Stimulated activated CD4-positive, alpha-beta T cell treated with anti-CD3 and anti-CD28 coated beads, Interleukin-1b, Interleukin-23, amount 100 ng/mL, for 48 hours (primary cell): Measurements from ENCODE around the gene VWA2.

Source experiments
- DNase-seq: peaks from one replicate; pipeline ENCODE4 v3.0.0-alpha.2; 2020

Gene VWA2

GRCh38 chr10:114239117-114239993 is at the start of gene VWA2:
VWA2 (plus strand) TSS chr10:114239254; CDS start chr10:114248714, 9,460 bp downstream.
- peak; percentile 12 for DNase-seq

- DNase-seq, result no peak
Observed at GRCh38 chr10:114189700-114190099, 49.4 kb upstream of the VWA2 start.

GRCh38 chr10:114195079-114195478 is 44.0 kb upstream of the VWA2 start:
- no peak for DNase-seq

GRCh38 chr10:114199239-114199638 is 39.8 kb upstream of the VWA2 start:
- no peak for DNase-seq

GRCh38 chr10:114202812-114203211 is 36.2 kb upstream of the VWA2 start:
- no peak for DNase-seq

- DNase-seq, result no peak
Observed at GRCh38 chr10:114206902-114207301, 32.2 kb upstream of the VWA2 start.

- DNase-seq, result no peak
Observed at GRCh38 chr10:114207349-114207748, 31.7 kb upstream of the VWA2 start.

- no peak for DNase-seq
Observed at GRCh38 chr10:114208351-114208750, 30.7 kb upstream of the VWA2 start.

- DNase-seq, result no peak
Observed at GRCh38 chr10:114212153-114212552, 26.9 kb upstream of the VWA2 start.

- no peak for DNase-seq
Observed at GRCh38 chr10:114215033-114215432, 24.0 kb upstream of the VWA2 start.

- DNase-seq, result no peak
Observed at GRCh38 chr10:114220281-114220680, 18.8 kb upstream of the VWA2 start.

- no peak for DNase-seq
Observed at GRCh38 chr10:114221235-114221634, 17.8 kb upstream of the VWA2 start.

GRCh38 chr10:114223066-114223465 is 16.0 kb upstream of the VWA2 start:
- DNase-seq, result no peak

GRCh38 chr10:114228156-114228555 is 10.9 kb upstream of the VWA2 start:
- no peak for DNase-seq

- DNase-seq, result no peak
Observed at GRCh38 chr10:114232561-114233176, 6.4 kb upstream of the VWA2 start.

- no peak for DNase-seq
Observed at GRCh38 chr10:114233482-114233881, 5.6 kb upstream of the VWA2 start.

GRCh38 chr10:114234132-114234531 is 4.9 kb upstream of the VWA2 start:
- no peak for DNase-seq

GRCh38 chr10:114239994-114240345 is 916 bp downstream of the VWA2 start:
- no peak for DNase-seq

- no peak for DNase-seq
Observed at GRCh38 chr10:114242235-114242634, 3.2 kb downstream of the VWA2 start.

GRCh38 chr10:114243661-114244060 is 4.6 kb downstream of the VWA2 start:
- DNase-seq, result no peak

GRCh38 chr10:114244126-114244525 is 5.1 kb downstream of the VWA2 start:
- DNase-seq, result no peak

- DNase-seq, result no peak
Observed at GRCh38 chr10:114245121-114245791, 6.2 kb downstream of the VWA2 start.

GRCh38 chr10:114246679-114247305 is 7.7 kb downstream of the VWA2 start:
- DNase-seq, result no peak
